ENCODE results near the gene SLC24A4.
A peak's percentile ranks its signal among the peaks of the same experiment; 100 is the strongest.
"Not testable (repeated sequence)": the region's sequence is repeated elsewhere in the genome, so short reads cannot be mapped to it uniquely, and the experiment has no call there.

SLC24A4 gene

GRCh38 chr14:92397150-92397952 lies 74.4 kb downstream of the SLC24A4 start:
- Histone ChIP-seq H3K36me3 (ENCODE audit: control insufficient read depth, low read depth, low read length) (no peaks in the 10 kb centered on the region), H3K9me3 (ENCODE audit: control insufficient read depth, low read depth, low read length) (no peaks in the 10 kb centered on the region), H3K27me3 (ENCODE audit: control insufficient read depth, insufficient read depth, low read length) (no peaks in the 10 kb centered on the region), H3K4me1 (ENCODE audit: control insufficient read depth, low read depth, low read length) (peaks cover 27% of the 10 kb centered on the region), H3K4me3 (ENCODE audit: low read length) (peak overlapping the region; percentile 10), H3K27ac (ENCODE audit: low read length) (no peak overlapping the region), H3K9ac (ENCODE audit: low read length) (no peak overlapping the region)

GRCh38 chr14:92397953-92398564 lies 75.1 kb downstream of the SLC24A4 start:
- H3K9ac ChIP-seq (ENCODE audit: low read length) = no peak overlapping the region
- no peak overlapping the region for H3K27ac ChIP-seq (ENCODE audit: low read length)
- peaks cover 27% of the 10 kb centered on the region for H3K4me1 ChIP-seq (ENCODE audit: control insufficient read depth, low read depth, low read length)
- H3K9me3 ChIP-seq (ENCODE audit: control insufficient read depth, low read depth, low read length) = no peaks in the 10 kb centered on the region
- no peak overlapping the region for H3K4me3 ChIP-seq (ENCODE audit: low read length)
- H3K27me3 ChIP-seq (ENCODE audit: control insufficient read depth, insufficient read depth, low read length) = no peaks in the 10 kb centered on the region
- H3K36me3 ChIP-seq (ENCODE audit: control insufficient read depth, low read depth, low read length) = no peaks in the 10 kb centered on the region

DNA sequence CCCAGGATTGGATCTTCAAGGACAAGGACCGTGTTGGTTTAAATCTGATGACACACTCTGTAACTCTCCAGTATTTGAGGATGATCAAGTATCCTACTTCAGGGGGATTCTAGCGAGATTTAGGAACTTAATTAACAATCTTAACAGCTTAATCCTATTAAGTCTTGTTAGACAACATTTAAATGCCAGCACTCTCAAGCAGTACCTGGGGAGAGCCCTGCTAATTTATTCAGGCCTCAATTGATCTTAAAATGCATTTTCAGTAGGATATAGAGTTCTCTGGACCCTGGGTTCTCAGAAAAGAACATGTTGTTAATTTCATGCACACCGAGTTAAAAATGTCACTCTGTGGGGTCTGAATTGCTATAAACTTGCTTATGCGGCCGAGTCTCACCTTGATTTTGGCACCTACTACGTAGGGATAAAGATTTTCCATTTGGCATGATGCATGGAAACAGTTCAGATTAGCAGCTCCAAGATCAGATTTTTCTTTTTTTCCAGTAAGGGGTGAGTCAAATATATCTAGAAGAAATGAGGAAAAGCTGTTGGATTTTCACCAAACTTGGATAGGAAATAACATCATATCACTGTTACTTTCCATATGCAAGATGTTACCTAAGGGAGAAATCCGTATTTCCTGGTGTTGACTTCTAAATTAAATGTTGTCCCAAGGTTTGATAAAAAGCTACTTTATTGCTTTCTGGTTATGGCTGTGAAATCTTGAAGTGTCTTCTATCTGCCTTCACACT lies 76.1 kb downstream of the SLC24A4 start:
- no peak overlapping the region for H3K27ac ChIP-seq (ENCODE audit: low read length)
- no peaks in the 10 kb centered on the region for H3K36me3 ChIP-seq (ENCODE audit: control insufficient read depth, low read depth, low read length)
- no peak overlapping the region for H3K4me3 ChIP-seq (ENCODE audit: low read length)
- no peaks in the 10 kb centered on the region for H3K27me3 ChIP-seq (ENCODE audit: control insufficient read depth, insufficient read depth, low read length)
- no peak overlapping the region for H3K9ac ChIP-seq (ENCODE audit: low read length)
- H3K4me1 ChIP-seq (ENCODE audit: control insufficient read depth, low read depth, low read length) = peaks cover 27% of the 10 kb centered on the region
- no peaks in the 10 kb centered on the region for H3K9me3 ChIP-seq (ENCODE audit: control insufficient read depth, low read depth, low read length)

DNA sequence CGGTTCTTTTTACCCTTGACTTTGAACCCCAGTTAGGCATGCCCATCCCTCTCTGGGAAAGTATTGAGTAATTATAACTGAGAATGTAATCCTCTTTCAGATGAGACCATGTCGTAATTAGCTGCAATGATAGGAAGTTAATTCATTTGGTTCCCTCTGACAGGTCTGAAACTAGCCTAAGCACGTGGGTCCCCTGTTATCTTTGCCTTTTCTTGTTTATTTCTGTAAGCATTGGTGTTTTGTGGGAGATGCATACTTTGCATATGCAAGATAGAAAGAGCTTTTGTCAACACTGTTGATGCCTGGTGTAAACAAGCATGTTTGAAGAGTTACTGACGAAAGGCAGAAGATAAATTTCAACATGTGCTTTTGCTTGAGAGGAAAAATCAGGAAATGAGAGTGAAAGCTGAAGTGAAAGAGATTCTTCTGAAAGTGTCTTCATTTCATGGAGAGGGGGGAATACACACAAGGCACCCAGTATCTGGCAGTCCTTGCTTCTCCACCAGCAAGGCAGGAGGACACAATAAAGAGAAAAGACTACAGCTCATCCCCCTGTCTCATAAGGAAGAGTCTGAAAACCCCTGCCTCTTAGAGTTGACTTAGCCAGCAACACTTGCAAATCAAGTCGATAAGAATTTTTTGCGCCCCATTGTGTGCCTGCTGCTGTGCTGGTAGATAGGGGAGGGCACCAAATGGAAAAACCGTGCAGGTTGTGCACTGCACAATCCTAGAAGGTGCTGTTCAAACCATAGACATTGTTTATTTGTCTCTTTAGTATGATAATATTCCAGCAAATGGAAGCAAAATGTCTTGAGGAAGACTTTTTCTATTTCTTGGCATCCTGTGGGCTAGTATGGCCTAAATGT lies 77.8 kb downstream of the SLC24A4 start:
- Histone ChIP-seq H3K36me3 (ENCODE audit: control insufficient read depth, low read depth, low read length) (no peaks in the 10 kb centered on the region), H3K4me3 (ENCODE audit: low read length) (no peak overlapping the region), H3K9me3 (ENCODE audit: control insufficient read depth, low read depth, low read length) (no peaks in the 10 kb centered on the region), H3K27ac (ENCODE audit: low read length) (no peak overlapping the region), H3K27me3 (ENCODE audit: control insufficient read depth, insufficient read depth, low read length) (no peaks in the 10 kb centered on the region), H3K9ac (ENCODE audit: low read length) (no peak overlapping the region), H3K4me1 (ENCODE audit: control insufficient read depth, low read depth, low read length) (peaks cover 27% of the 10 kb centered on the region)

DNA sequence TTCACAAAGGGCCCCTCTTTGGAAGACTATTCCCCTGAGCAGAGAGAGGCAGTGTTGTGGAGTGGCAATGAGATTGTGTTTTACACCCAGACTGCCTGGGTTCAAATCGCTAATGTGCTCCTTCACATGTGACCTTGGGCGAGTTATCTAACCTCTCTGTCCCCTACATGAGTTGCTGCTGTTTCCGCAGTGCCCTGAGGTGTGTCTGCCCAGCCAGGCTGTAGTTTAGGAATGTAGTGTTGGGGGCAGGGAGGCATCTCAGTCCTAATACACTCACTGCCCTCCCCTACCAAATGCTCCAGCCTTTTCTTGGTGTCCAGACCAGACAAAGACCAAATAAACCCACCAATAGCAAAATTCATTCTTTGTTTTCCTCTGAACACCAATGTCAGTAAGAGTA lies 78.6 kb downstream of the SLC24A4 start:
- no peak overlapping the region for H3K4me3 ChIP-seq (ENCODE audit: low read length)
- H3K9me3 ChIP-seq (ENCODE audit: control insufficient read depth, low read depth, low read length) = no peaks in the 10 kb centered on the region
- H3K9ac ChIP-seq (ENCODE audit: low read length) = no peak overlapping the region
- no peak overlapping the region for H3K27ac ChIP-seq (ENCODE audit: low read length)
- no peaks in the 10 kb centered on the region for H3K36me3 ChIP-seq (ENCODE audit: control insufficient read depth, low read depth, low read length)
- H3K4me1 ChIP-seq (ENCODE audit: control insufficient read depth, low read depth, low read length) = peaks cover 27% of the 10 kb centered on the region
- no peaks in the 10 kb centered on the region for H3K27me3 ChIP-seq (ENCODE audit: control insufficient read depth, insufficient read depth, low read length)

DNA sequence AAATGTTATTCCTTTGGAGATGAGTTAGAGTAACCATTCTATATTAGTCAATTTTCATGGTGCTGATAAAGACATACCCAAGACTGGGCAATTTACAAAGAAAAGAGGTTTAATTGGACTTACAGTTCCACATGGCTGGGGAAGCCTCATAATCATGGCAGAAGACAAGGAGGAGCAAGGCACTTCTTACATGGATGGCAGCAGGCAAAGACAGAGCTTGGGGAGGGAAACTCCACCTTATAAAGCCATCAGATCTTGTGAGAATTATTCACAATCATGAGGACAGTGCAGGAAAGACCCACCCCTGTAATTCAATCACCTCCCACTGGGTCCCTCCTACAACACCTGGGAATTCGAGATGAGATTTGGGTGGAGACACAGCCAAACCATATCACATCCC lies 79.5 kb downstream of the SLC24A4 start:
- not testable (repeated sequence) for H3K9me3 ChIP-seq (ENCODE audit: control insufficient read depth, low read depth, low read length); H3K27ac ChIP-seq (ENCODE audit: low read length); H3K36me3 ChIP-seq (ENCODE audit: control insufficient read depth, low read depth, low read length); H3K9ac ChIP-seq (ENCODE audit: low read length); H3K4me3 ChIP-seq (ENCODE audit: low read length); H3K27me3 ChIP-seq (ENCODE audit: control insufficient read depth, insufficient read depth, low read length)
- H3K4me1 ChIP-seq (ENCODE audit: control insufficient read depth, low read depth, low read length) = peaks cover 19% of the 10 kb centered on the region

DNA sequence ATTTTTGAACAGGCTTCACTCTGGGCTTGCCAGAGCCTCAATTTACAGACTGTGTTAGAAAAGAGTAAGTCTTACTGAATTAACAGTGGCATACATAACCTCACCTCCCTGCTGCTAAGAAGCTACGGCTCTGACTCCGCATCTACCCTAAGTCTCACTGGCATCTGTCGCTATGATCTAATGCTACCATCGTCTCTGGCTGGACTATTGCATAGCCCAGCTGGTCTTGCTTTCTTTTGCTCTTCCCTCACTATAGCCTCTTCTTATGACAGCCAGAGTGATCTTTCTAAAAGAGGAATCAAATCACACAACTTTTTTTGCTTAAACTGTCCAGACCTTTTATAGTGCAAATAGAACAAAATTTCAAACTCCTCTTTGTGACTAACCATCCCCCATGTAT lies 81.1 kb downstream of the SLC24A4 start:
- peaks cover 12% of the 10 kb centered on the region for H3K4me1 ChIP-seq (ENCODE audit: control insufficient read depth, low read depth, low read length)
- no peak overlapping the region for H3K4me3 ChIP-seq (ENCODE audit: low read length)
- no peak overlapping the region for H3K9ac ChIP-seq (ENCODE audit: low read length)
- H3K36me3 ChIP-seq (ENCODE audit: control insufficient read depth, low read depth, low read length) = no peaks in the 10 kb centered on the region
- H3K9me3 ChIP-seq (ENCODE audit: control insufficient read depth, low read depth, low read length) = no peaks in the 10 kb centered on the region
- H3K27me3 ChIP-seq (ENCODE audit: control insufficient read depth, insufficient read depth, low read length) = no peaks in the 10 kb centered on the region
- H3K27ac ChIP-seq (ENCODE audit: low read length) = no peak overlapping the region

DNA sequence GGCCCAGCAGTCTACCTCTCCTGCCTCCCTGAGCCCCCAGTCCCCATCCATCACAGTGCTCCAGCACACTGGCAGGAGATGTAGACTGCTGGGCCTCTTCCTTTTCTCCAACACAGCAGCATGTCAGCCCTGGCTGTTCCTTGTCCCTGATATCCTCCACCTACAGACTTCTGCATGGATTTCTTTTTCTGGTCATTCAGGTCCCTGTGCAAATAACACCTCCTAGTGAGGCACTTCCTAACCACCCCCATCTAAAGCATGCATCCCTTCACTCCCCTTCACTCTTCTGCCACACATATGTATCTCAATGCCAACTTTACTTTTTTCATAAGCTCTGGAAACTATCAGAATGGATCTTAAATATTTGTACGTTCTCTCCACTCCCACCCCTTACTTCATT lies 81.5 kb downstream of the SLC24A4 start:
- no peak overlapping the region for H3K27ac ChIP-seq (ENCODE audit: low read length)
- no peaks in the 10 kb centered on the region for H3K36me3 ChIP-seq (ENCODE audit: control insufficient read depth, low read depth, low read length)
- H3K9ac ChIP-seq (ENCODE audit: low read length) = no peak overlapping the region
- H3K4me3 ChIP-seq (ENCODE audit: low read length) = no peak overlapping the region
- H3K27me3 ChIP-seq (ENCODE audit: control insufficient read depth, insufficient read depth, low read length) = no peaks in the 10 kb centered on the region
- H3K4me1 ChIP-seq (ENCODE audit: control insufficient read depth, low read depth, low read length) = peaks cover 12% of the 10 kb centered on the region
- no peaks in the 10 kb centered on the region for H3K9me3 ChIP-seq (ENCODE audit: control insufficient read depth, low read depth, low read length)

DNA sequence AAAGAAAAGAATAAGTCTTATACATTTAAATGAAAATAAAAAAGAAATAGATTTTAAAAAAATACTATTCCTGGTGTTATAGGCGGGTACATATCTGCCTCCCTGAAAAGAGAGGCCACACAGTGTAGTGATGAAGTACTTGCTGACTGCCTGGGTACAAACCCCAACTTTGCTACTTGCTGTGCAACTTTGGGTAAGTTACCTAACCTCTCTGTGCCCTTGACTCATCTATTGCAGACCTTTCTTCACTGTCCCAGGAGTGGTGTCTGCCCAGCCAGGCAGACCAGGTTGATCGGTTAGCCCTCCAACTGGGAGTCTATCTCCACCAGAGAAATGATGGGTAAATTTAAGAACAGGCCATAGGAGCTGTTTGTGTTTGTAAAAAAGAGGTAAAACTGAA lies 82.0 kb downstream of the SLC24A4 start:
- H3K9me3 ChIP-seq (ENCODE audit: control insufficient read depth, low read depth, low read length) = no peaks in the 10 kb centered on the region
- no peak overlapping the region for H3K4me3 ChIP-seq (ENCODE audit: low read length)
- H3K9ac ChIP-seq (ENCODE audit: low read length) = no peak overlapping the region
- no peaks in the 10 kb centered on the region for H3K36me3 ChIP-seq (ENCODE audit: control insufficient read depth, low read depth, low read length)
- no peak overlapping the region for H3K27ac ChIP-seq (ENCODE audit: low read length)
- H3K27me3 ChIP-seq (ENCODE audit: control insufficient read depth, insufficient read depth, low read length) = no peaks in the 10 kb centered on the region
- peaks cover 12% of the 10 kb centered on the region for H3K4me1 ChIP-seq (ENCODE audit: control insufficient read depth, low read depth, low read length)

GRCh38 chr14:92407410-92407809 lies 84.4 kb downstream of the SLC24A4 start:
- H3K27me3 ChIP-seq (ENCODE audit: control insufficient read depth, insufficient read depth, low read length) = no peaks in the 10 kb centered on the region
- no peaks in the 10 kb centered on the region for H3K36me3 ChIP-seq (ENCODE audit: control insufficient read depth, low read depth, low read length)
- no peaks in the 10 kb centered on the region for H3K9me3 ChIP-seq (ENCODE audit: control insufficient read depth, low read depth, low read length)
- H3K27ac ChIP-seq (ENCODE audit: low read length) = no peak overlapping the region
- no peak overlapping the region for H3K9ac ChIP-seq (ENCODE audit: low read length)
- no peak overlapping the region for H3K4me3 ChIP-seq (ENCODE audit: low read length)
- H3K4me1 ChIP-seq (ENCODE audit: control insufficient read depth, low read depth, low read length) = no peaks in the 10 kb centered on the region

- Histone ChIP-seq H3K4me3 (ENCODE audit: low read length) (no peak overlapping the region), H3K9ac (ENCODE audit: low read length) (no peak overlapping the region), H3K27me3 (ENCODE audit: control insufficient read depth, insufficient read depth, low read length) (no peaks in the 10 kb centered on the region), H3K27ac (ENCODE audit: low read length) (no peak overlapping the region), H3K9me3 (ENCODE audit: control insufficient read depth, low read depth, low read length) (no peaks in the 10 kb centered on the region), H3K36me3 (ENCODE audit: control insufficient read depth, low read depth, low read length) (no peaks in the 10 kb centered on the region), H3K4me1 (ENCODE audit: control insufficient read depth, low read depth, low read length) (no peaks in the 10 kb centered on the region)
Observed at GRCh38 chr14:92409043-92409442, 86.1 kb downstream of the SLC24A4 start.

All from iPS-18a (cell line).